ENCODE data around the gene TRAK1.
A peak's percentile ranks its signal among the peaks of the same experiment; 100 is the strongest.

The TRAK1 gene

DNA sequence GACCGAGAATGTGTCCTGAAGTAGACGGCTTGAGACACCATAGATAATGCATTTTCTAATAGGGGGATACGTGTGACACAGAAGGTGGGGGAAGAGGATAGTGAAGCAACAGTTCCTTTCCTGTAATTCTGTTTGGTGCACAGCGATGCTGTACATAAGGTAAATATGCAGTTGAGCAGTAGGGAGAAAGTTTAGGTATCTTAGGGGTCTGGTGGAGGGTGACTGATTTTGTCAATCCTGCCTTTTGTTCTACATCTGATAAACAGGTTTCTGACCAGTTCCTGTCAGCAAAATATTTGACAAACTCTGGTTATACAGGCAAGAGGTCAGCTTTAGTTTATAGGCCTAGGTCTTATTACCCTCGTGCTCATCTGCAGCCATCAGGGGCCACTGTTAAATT is 71.3 kb downstream of the TRAK1 start:
- peaks cover 3 to 47% (median 28%) of the 10 kb centered on the region in 4 experiments for H3K4me1 ChIP-seq (ENCODE audit: control extremely low read depth in 1 of 4, control insufficient read depth in 4 of 4, insufficient read depth in 4 of 4, low read length in 3 of 4)
- no peak overlapping the region for H3K27ac ChIP-seq (ENCODE audit: insufficient read depth in 1 of 2, low read depth in 1 of 2, low read length in 2 of 2, poor library complexity in 1 of 2, severe bottlenecking in 2 of 2)
- CTCF ChIA-PET, result no interaction called here
- H3K36me3 ChIP-seq (ENCODE audit: control insufficient read depth in 4 of 4, insufficient read depth in 4 of 4, low read length in 3 of 4), result no peaks in the 10 kb centered on the region
- H3K9me3 ChIP-seq (ENCODE audit: control extremely low read depth in 1 of 5, control insufficient read depth in 4 of 5, insufficient read depth in 2 of 5, low read depth in 1 of 5, low read length in 4 of 5), result no peaks in the 10 kb centered on the region
- 97% methylated on average over 5 of the region's 5 CpGs for WGBS (ENCODE audit: insufficient coverage)
- DNase-seq, result no peak
- no peaks in the 10 kb centered on the region for H3K27me3 ChIP-seq (replicated peaks in 2 of 5; ENCODE audit: control insufficient read depth in 4 of 5, insufficient read depth in 5 of 5, low read length in 4 of 5)
- no peak overlapping the region for H3K4me3 ChIP-seq (ENCODE audit: control insufficient read depth in 1 of 7, extremely low read depth in 1 of 7, insufficient read depth in 4 of 7, low read depth in 2 of 7, low read length in 6 of 7)
- POLR2A ChIA-PET, result no interaction called here

- no peak overlapping the region for H3K27ac ChIP-seq (ENCODE audit: insufficient read depth in 1 of 2, low read depth in 1 of 2, low read length in 2 of 2, poor library complexity in 1 of 2, severe bottlenecking in 2 of 2)
- DNase-seq, result no peak
- POLR2A ChIA-PET, result no interaction called here
- H3K27me3 ChIP-seq (replicated peaks in 2 of 5; ENCODE audit: control insufficient read depth in 4 of 5, insufficient read depth in 5 of 5, low read length in 4 of 5), result no peaks in the 10 kb centered on the region
- 74% methylated on average over 2 of the region's 5 CpGs for WGBS (ENCODE audit: insufficient coverage)
- H3K9me3 ChIP-seq (ENCODE audit: control extremely low read depth in 1 of 5, control insufficient read depth in 4 of 5, insufficient read depth in 2 of 5, low read depth in 1 of 5, low read length in 4 of 5), result no peaks in the 10 kb centered on the region
- H3K4me1 ChIP-seq (ENCODE audit: control extremely low read depth in 1 of 4, control insufficient read depth in 4 of 4, insufficient read depth in 4 of 4, low read length in 3 of 4), result peaks cover 3 to 47% (median 28%) of the 10 kb centered on the region in 4 experiments
- H3K36me3 ChIP-seq (ENCODE audit: control insufficient read depth in 4 of 4, insufficient read depth in 4 of 4, low read length in 3 of 4), result no peaks in the 10 kb centered on the region
- no peak overlapping the region for H3K4me3 ChIP-seq (ENCODE audit: control insufficient read depth in 1 of 7, extremely low read depth in 1 of 7, insufficient read depth in 4 of 7, low read depth in 2 of 7, low read length in 6 of 7)
- CTCF ChIA-PET, result interaction anchor here (0.7 kb wide), 1 partner anchor 11 kb away, joined by 3 read pairs; no protein-coding TSS in a partner anchor
These were observed 72.6 kb downstream of the TRAK1 start for GRCh38 chr3:42163622-42164244.

- Histone ChIP-seq H3K36me3 (ENCODE audit: control insufficient read depth in 4 of 4, insufficient read depth in 4 of 4, low read length in 3 of 4) (no peaks in the 10 kb centered on the region), H3K27me3 (replicated peaks in 2 of 5; ENCODE audit: control insufficient read depth in 4 of 5, insufficient read depth in 5 of 5, low read length in 4 of 5) (no peaks in the 10 kb centered on the region), H3K27ac (ENCODE audit: insufficient read depth in 1 of 2, low read depth in 1 of 2, low read length in 2 of 2, poor library complexity in 1 of 2, severe bottlenecking in 2 of 2) (no peak overlapping the region), H3K4me1 (ENCODE audit: control extremely low read depth in 1 of 4, control insufficient read depth in 4 of 4, insufficient read depth in 4 of 4, low read length in 3 of 4) (peaks cover 3 to 39% (median 22%) of the 10 kb centered on the region in 4 experiments), H3K9me3 (ENCODE audit: control extremely low read depth in 1 of 5, control insufficient read depth in 4 of 5, insufficient read depth in 2 of 5, low read depth in 1 of 5, low read length in 4 of 5) (no peaks in the 10 kb centered on the region), H3K4me3 (ENCODE audit: control insufficient read depth in 1 of 7, extremely low read depth in 1 of 7, insufficient read depth in 4 of 7, low read depth in 2 of 7, low read length in 6 of 7) (no peak overlapping the region)
- ChIA-PET POLR2A (no interaction called here), CTCF (no interaction called here)
- DNase-seq, result no peak
- WGBS (ENCODE audit: insufficient coverage), result no CpG with 5 or more reads among the region's 2 CpGs
These were observed 73.5 kb downstream of the TRAK1 start for GRCh38 chr3:42164656-42165055.

DNA sequence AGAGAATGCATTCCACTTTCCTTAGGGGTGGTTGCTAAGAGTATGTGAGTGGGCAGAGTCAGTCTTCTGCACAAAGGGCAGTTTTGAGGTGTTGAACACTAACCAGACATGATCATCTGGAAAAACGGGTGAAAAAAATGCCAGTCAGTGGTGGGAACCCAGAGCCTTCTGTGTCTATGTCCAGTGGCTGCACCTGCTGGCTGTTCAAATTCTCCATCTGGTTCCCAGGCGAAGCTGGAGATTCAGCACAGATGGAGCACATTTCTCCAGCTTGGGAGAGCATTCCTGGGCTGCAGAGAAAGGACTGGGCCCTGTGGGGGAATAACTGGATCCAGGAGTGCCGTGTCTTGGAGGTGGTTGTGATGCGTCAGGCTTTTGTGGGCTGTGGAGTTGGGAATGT is 74.1 kb downstream of the TRAK1 start:
- POLR2A ChIA-PET, result no interaction called here
- no peak overlapping the region for H3K27ac ChIP-seq (ENCODE audit: insufficient read depth in 1 of 2, low read depth in 1 of 2, low read length in 2 of 2, poor library complexity in 1 of 2, severe bottlenecking in 2 of 2)

DNA sequence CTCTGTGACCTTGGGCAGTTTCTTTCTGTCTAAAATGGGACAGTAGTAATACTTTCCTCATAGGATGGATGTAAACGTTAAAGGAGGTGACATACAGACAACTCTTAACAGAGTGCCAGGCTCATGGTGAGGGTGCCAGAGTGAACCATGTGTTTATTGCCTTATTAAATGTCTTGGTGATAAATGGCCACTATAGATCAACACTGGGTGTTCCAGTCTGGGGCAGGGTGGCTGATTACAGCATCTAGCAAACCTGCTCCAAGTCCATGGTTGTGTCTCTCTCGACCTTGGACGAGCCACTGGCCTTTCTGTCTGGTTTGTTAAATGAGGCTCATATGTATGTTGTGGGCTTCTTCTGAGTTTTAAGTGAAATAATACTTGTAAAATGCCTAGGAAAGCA is 75.1 kb downstream of the TRAK1 start:
- WGBS (ENCODE audit: insufficient coverage), result 80% methylated on average over 1 of the region's 3 CpGs
- no peak for DNase-seq
- CTCF ChIA-PET, result interaction anchor here (1.1 to 1.3 kb wide), 2 partner anchors 24 to 29 kb away, joined by 3 read pairs; no protein-coding TSS in a partner anchor
- Histone ChIP-seq H3K9me3 (ENCODE audit: control extremely low read depth in 1 of 5, control insufficient read depth in 4 of 5, insufficient read depth in 2 of 5, low read depth in 1 of 5, low read length in 4 of 5) (no peaks in the 10 kb centered on the region), H3K4me3 (ENCODE audit: control insufficient read depth in 1 of 7, extremely low read depth in 1 of 7, insufficient read depth in 4 of 7, low read depth in 2 of 7, low read length in 6 of 7) (no peak overlapping the region), H3K27me3 (replicated peaks in 2 of 5; ENCODE audit: control insufficient read depth in 4 of 5, insufficient read depth in 5 of 5, low read length in 4 of 5) (no peaks in the 10 kb centered on the region), H3K4me1 (ENCODE audit: control extremely low read depth in 1 of 4, control insufficient read depth in 4 of 4, insufficient read depth in 4 of 4, low read length in 3 of 4) (peaks cover 3 to 24% (median 14%) of the 10 kb centered on the region in 4 experiments), H3K27ac (ENCODE audit: insufficient read depth in 1 of 2, low read depth in 1 of 2, low read length in 2 of 2, poor library complexity in 1 of 2, severe bottlenecking in 2 of 2) (no peak overlapping the region), H3K36me3 (ENCODE audit: control insufficient read depth in 4 of 4, insufficient read depth in 4 of 4, low read length in 3 of 4) (no peaks in the 10 kb centered on the region)
- POLR2A ChIA-PET, result no interaction called here

More for the DNA sequence above, 74.1 kb downstream of the TRAK1 start:
- WGBS (ENCODE audit: insufficient coverage), result 96% methylated on average over 4 of the region's 4 CpGs
- no peak for DNase-seq
- H3K4me1 ChIP-seq (ENCODE audit: control extremely low read depth in 1 of 4, control insufficient read depth in 4 of 4, insufficient read depth in 4 of 4, low read length in 3 of 4), result peaks cover 3 to 34% (median 17%) of the 10 kb centered on the region in 4 experiments
- H3K4me3 ChIP-seq (ENCODE audit: control insufficient read depth in 1 of 7, extremely low read depth in 1 of 7, insufficient read depth in 4 of 7, low read depth in 2 of 7, low read length in 6 of 7), result no peak overlapping the region
- CTCF ChIA-PET, result interaction anchor here (1.3 kb wide), 1 partner anchor 25 kb away, joined by 3 read pairs; no protein-coding TSS in a partner anchor
- no peaks in the 10 kb centered on the region for H3K36me3 ChIP-seq (ENCODE audit: control insufficient read depth in 4 of 4, insufficient read depth in 4 of 4, low read length in 3 of 4)
- H3K27me3 ChIP-seq (replicated peaks in 2 of 5; ENCODE audit: control insufficient read depth in 4 of 5, insufficient read depth in 5 of 5, low read length in 4 of 5), result no peaks in the 10 kb centered on the region
- H3K9me3 ChIP-seq (ENCODE audit: control extremely low read depth in 1 of 5, control insufficient read depth in 4 of 5, insufficient read depth in 2 of 5, low read depth in 1 of 5, low read length in 4 of 5), result no peaks in the 10 kb centered on the region

DNA sequence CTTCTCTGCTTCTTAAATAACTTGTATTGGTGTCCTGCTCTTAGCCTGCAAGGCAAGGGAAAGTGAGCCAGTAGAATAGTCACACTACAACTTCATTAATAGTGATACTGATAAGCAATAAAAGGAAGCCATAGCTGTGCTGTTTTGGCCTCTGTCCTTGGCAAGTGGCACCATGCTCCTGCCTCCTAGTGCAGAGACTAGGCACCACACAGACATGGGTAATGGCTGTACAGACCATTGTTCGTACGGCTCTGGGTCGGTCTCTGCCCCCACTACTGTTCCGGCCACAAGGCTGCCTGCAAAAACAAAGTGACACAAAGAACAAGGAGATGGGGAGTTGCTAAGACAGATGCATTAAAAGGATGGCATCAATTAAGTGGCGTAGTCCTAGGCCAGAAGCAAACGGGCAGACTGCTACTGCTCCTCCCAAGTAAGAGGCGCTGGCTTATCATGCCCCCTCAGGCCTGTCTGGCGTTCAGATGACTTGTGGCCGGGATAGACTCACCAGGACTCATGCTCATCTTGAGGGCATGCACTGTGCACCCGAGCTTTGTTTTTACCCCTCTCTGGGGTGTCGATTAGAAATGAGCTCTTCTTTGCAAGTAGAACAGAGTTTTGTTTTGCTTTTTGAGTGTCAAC is 75.6 kb downstream of the TRAK1 start:
- ChIA-PET CTCF (interaction anchor here (1.1 to 1.5 kb wide), 3 partner anchors 12 to 29 kb away, joined by 3 read pairs; no protein-coding TSS in a partner anchor), POLR2A (no interaction called here)
- peak; percentile 19 to 72 (median 44) for DNase-seq
- Histone ChIP-seq H3K4me3 (ENCODE audit: control insufficient read depth in 1 of 7, extremely low read depth in 1 of 7, insufficient read depth in 4 of 7, low read depth in 2 of 7, low read length in 6 of 7) (no peak overlapping the region), H3K27ac (ENCODE audit: insufficient read depth in 1 of 2, low read depth in 1 of 2, low read length in 2 of 2, poor library complexity in 1 of 2, severe bottlenecking in 2 of 2) (no peak overlapping the region), H3K9me3 (ENCODE audit: control extremely low read depth in 1 of 5, control insufficient read depth in 4 of 5, insufficient read depth in 2 of 5, low read depth in 1 of 5, low read length in 4 of 5) (no peaks in the 10 kb centered on the region), H3K27me3 (replicated peaks in 2 of 5; ENCODE audit: control insufficient read depth in 4 of 5, insufficient read depth in 5 of 5, low read length in 4 of 5) (no peaks in the 10 kb centered on the region), H3K4me1 (ENCODE audit: control extremely low read depth in 1 of 4, control insufficient read depth in 4 of 4, insufficient read depth in 4 of 4, low read length in 3 of 4) (peaks cover 3 to 24% (median 11%) of the 10 kb centered on the region in 4 experiments), H3K36me3 (ENCODE audit: control insufficient read depth in 4 of 4, insufficient read depth in 4 of 4, low read length in 3 of 4) (no peaks in the 10 kb centered on the region)
- WGBS (ENCODE audit: insufficient coverage), result 96% methylated on average over 11 of the region's 11 CpGs

GRCh38 chr3:42169579-42170120 is 78.5 kb downstream of the TRAK1 start:
- no peaks in the 10 kb centered on the region for H3K27me3 ChIP-seq (replicated peaks in 2 of 5; ENCODE audit: control insufficient read depth in 4 of 5, insufficient read depth in 5 of 5, low read length in 4 of 5)
- 98% methylated on average over 5 of the region's 7 CpGs for WGBS (ENCODE audit: insufficient coverage)
- CTCF ChIA-PET, result interaction anchor here (0.9 to 1.4 kb wide), 2 partner anchors 19 to 53 kb away, joined by 3 read pairs; no protein-coding TSS in a partner anchor
- H3K4me3 ChIP-seq (ENCODE audit: control insufficient read depth in 1 of 7, extremely low read depth in 1 of 7, insufficient read depth in 4 of 7, low read depth in 2 of 7, low read length in 6 of 7), result no peak overlapping the region
- H3K4me1 ChIP-seq (ENCODE audit: control extremely low read depth in 1 of 4, control insufficient read depth in 4 of 4, insufficient read depth in 4 of 4, low read length in 3 of 4), result peaks cover 6 to 33% (median 20%) of the 10 kb centered on the region in 4 experiments
- no peak overlapping the region for H3K27ac ChIP-seq (ENCODE audit: insufficient read depth in 1 of 2, low read depth in 1 of 2, low read length in 2 of 2, poor library complexity in 1 of 2, severe bottlenecking in 2 of 2)
- DNase-seq, result no peak
- H3K9me3 ChIP-seq (ENCODE audit: control extremely low read depth in 1 of 5, control insufficient read depth in 4 of 5, insufficient read depth in 2 of 5, low read depth in 1 of 5, low read length in 4 of 5), result no peaks in the 10 kb centered on the region
- no peaks in the 10 kb centered on the region for H3K36me3 ChIP-seq (ENCODE audit: control insufficient read depth in 4 of 4, insufficient read depth in 4 of 4, low read length in 3 of 4)
- POLR2A ChIA-PET, result interaction anchor here (0.6 kb wide), 1 partner anchor 1970 kb away, joined by 3 read pairs; no protein-coding TSS in a partner anchor
